ENCODE measurements around the gene COL1A1.

COL1A1 gene

DNA sequence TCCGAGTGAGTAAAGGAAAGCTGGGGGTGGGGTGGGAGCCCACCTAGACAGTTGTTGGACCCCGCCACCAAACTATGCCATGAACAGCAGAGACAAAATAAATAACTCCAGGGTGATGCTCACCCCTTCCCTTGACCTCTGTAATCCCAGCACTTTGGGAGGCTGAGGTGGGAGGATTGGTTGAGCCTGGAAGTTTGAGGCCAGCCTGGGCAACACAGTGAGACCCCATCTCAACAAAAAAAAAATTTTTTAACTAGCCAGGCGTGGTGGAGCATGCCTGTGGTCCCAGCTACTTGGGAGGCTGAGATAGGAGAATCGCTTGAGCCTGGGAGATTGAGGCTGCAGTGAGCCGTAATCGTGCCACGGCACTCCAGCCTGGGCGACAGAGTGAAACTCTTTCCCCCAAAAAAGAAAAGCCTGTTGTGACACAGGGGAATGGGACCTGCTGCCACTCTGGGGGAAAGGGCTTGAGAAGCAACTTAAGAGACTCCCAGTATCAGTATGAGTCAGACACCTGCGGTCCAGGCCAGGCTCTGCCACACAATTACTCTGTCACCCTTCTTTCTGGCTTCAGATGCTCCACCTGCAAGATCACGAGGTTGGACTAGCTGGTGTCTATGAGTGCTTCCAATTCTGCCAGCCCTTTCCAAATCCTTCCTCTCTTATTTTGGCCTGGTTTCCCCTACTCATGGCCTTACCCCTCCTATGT is 30.6 kb downstream of the COL1A1 start:
- no peak for DNase-seq

DNA sequence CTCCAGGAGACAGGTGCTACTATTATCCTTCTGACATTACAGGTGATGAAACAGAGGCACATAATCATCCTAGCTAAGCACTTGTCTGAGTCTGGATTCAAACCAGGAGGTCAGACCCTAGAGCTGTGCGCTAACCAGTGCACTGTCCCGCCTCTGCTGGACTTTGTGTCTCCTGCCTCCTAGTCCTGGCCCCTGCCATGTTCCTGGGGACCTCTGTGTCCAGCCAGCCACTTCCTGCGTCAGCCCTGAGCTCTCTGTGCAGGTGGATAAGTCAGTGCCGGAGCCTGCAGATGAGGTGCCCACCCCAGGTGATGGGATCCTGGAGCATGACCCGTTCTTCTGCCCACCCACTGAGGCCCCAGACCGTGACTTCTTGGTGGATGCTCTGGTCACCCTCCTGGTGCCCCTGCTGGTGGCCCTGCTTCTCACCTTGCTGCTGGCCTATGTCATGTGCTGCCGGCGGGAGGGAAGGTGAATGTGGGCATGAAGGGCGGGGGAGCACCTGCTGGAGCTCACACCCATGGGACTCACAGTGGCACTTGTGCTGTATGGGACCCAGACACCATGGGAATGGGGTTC is 31.5 kb downstream of the COL1A1 start:
- DNase-seq: no peak

DNA sequence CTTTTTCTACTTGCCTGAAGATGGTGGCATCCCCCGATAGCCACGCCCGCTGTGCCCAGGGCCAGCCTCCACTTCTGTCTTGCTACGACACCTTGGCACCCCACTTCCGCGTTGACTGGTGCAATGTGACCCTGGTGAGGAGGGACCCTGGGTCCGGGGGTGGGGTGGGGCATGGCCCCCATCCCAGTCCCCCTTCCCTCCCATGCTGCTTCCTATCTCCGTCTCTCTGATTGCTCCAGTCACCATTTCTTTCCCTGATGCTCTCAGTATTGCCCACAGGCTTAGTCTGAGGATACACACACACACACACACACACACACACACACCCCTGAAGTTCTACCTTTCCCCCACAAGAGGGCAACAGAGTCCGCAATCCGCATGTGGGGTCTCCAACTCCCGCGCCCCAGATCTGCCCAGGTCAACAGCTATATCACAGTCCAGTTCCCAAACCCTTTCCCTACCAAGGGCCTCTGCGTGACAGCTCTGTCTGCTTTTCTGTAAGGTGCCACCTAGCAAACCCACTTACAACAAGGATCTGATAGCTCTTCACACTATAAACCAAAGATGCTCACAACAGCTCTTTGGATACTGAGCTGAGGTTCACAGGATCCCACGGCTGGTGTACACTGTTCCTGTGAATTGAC is 32.2 kb downstream of the COL1A1 start:
- peak; percentile 82 to 86 for DNase-seq

DNA sequence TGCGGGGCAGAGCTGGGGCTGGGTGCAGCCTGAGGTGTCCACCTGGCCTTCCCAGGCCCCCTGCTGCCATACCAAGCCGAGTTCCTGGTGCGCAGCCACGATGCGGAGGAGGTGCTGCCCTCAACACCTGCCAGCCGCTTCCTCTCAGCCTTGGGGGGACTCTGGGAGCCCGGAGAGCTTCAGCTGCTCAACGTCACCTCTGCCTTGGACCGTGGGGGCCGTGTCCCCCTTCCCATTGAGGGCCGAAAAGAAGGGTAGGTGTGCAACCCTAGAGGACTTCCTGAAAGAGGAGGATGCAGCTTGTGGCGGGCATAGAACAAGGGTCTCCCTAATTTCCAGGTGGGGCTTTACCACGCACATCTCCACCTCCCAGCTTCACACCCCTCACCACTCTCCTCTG is 33.1 kb downstream of the COL1A1 start:
- no peak for DNase-seq

DNA sequence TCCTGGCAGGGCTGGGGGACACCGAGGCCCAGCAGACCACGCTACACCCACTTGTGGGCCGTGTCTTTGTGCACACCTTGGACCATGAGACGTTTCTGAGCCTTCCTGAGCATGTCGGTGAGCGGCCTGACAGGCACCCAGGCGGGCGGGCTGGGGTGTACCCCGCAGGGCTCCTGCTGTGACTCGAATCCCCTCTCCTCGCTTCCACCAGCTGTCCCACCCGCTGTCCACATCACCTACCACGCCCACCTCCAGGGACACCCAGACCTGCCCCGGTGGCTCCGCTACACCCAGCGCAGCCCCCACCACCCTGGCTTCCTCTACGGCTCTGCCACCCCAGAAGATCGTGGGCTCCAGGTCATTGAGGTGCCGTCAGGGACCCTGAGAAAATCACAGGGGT is 34.1 kb downstream of the COL1A1 start:
- DNase-seq: no peak

DNA sequence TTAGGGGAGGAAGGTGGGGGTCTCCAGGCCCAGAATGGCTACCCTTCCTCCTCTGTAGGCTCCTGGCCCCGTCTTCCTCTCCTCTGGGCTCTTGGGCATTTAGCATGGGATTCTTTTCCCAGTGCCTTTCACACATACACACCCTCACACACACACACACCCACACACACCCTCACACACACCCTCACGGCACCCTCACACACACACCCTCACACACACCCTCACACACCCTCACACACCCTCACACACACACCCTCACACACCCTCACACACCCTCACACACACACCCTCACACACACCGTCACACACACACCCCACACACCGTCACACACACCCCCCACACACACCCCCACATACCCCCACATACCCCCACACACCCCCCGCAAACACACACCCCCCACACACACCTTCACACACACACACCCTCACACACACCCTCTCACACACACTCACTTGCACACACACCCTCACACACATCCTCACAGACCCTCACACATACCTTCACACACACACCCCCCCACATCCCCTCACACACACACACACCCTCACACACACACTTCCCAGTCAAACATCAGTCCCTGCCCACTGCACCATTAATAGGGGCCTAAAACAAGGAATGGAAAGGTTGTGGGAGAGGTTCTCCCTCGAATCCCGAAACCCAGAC is 34.8 kb downstream of the COL1A1 start:
- DNase-seq: no peak

DNA sequence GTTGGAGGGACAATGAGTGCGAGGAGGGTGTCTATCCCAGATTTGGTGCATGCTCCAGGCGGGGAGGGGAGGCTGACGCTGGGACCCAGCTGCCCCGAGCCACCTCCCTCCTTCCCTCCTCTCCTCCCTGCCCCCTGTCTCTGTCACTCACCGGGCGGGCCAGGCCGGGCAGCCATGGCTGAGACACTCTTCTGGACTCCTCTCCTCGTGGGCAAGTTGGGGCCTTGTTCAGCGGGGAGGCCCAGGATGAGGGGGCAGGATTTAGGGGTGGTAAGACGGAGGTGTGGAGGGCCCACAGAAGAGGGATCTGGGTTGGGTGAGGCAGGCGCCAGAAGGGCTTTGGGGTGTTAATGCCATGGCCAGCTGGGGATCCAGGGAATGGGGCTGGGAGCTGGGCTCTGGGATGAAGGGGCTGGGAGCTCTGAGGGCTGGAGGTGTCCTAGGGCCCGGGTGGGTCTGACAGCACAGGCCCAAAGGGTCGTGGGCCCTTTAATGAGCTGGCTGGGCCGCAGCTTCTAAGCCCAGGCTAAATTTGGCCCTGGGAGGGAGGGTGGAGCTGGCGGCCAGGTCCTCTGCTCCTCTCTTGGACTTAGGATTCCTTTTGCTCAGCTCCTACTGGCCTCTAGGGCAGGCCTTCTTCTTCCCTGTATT is 35.4 kb downstream of the COL1A1 start, which contains the start of gene SGCA:
SGCA (plus strand) TSS at position 139 of the 651 bp plus-strand sequence; CDS start at position 175, 36 bp downstream.
- no peak for DNase-seq

DNA sequence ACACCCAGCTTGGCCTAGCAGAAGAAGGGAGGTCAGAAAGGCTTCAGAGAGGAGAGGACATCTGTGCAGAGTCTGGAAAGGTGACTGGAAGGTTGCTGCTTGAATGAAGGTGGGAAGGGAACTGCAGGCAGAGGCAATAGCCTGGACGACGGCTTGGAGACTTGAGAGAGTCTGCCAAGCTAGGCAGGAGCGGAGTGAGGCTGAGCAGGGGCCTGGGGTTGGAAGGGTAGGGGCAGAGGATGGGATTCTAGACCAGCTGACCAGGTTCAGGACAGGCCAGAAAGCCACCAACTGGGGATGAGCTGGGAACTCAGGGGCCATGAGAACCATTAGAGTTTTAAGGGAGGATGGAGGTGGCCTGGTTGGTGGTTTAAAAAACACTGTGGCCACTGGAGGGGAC is 36.0 kb downstream of the COL1A1 start:
- DNase-seq: no peak

DNA sequence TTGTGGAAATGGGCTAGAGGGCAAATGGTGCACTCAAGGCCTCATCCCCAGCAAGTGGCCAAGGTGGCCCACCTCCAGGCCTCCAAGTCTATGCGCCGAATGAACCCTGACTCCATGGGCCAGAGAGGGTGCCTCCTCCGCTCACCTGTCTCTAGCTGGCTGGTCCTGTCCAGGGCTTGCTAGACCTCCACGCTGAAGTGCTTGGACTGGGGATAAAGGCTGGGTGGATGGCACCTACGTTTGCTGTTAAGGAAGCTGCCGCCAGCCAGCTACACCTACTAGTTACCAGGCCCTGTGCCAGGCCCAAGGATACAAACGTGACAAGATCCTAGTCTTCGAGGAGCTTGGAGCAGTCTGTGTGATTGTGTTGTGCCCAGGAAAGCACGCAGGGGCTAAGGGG is 36.4 kb downstream of the COL1A1 start:
- no peak for DNase-seq

DNA sequence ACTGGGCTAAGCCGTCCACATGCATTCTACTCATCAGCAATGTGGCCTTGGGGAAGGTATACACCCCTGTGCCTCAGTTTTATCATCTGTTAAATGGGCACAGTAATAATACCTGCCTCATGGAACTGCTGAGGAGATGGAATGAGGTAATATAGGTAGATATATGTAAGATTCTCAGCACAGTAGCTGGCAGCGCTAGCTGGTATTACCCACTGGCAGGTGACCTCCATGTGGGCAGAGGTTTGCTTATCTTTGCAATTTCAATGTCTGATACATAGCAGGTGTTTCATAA is 36.8 kb downstream of the COL1A1 start:
- no peak for DNase-seq

DNA sequence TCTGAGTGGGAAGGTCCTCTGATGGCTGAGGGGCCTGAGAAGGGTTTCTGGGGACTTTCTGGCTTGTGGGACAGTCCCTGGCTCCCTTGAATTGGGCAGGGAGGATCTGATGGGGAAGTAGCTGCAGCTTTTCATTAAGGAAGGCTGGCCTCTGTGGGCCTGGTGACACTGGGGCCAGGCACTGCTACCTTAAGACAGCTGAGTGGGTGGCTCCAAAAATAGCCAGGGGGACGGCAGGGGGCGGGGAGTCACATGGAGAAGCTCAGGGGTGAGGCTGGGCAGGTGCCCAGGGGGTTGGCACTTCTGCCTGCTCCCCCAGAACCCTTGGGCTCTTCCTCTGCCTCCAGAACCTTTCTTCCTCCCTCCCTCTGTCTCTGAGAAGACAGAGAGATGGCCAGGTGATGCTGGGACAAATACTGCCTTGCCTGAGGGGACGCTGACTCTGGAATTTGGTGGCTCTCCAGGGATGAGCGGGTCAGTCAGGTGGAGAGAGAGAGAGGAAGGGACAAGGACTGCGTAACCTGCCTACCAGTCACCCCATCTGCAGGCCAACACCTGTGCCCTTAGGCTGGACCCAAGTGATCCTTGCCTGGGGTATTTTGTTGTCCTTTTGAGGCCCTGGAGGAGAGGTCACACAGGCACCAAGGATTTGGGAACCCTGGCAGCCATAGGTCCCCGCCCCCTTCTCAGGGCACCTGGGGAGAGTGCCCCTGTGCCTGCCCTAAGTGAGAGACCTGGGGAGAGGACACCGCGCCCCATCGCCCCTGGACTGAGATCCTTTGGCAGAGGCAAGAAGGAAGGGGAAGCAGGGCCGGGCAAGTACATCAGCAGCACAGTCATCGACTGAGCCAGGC is 37.4 kb downstream of the COL1A1 start:
- DNase-seq: no peak

DNA sequence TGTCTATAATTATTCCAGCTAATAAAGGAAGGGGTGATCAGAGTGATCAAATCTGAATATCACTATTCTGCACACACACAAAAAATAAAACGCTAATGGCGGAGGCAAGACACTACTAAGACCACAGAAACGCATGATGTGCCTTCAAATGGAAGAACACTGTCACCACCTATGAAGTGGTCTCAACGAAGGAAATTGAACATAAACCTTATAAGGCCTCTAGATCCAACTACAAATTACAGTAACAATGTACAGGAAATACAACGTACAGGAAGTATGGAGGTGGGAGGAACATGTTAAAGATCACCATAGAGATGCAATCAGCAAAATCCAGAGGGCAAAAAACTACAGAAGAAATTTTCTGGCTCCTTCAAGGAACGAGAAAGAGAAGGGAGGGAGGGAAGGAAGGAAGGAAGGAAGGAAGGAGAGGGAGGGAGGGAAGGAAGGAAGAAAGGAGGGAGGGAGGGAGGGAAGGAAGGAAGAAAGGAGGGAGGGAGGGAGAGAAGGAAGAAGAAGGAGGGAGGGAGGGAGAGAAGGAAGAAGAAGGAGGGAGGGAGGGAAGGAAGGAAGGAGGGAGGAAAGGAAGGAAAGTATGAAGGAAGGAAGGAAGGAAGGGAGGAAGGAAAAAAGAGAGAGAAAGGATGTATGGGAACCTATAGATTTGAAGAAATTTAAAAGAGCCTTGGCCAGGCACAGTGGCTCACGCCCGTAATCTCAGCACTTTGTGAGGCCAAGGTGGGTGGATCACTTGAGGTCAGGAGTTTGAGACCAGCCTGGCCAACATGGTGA is 38.8 kb downstream of the COL1A1 start:
- no peak for DNase-seq

DNA sequence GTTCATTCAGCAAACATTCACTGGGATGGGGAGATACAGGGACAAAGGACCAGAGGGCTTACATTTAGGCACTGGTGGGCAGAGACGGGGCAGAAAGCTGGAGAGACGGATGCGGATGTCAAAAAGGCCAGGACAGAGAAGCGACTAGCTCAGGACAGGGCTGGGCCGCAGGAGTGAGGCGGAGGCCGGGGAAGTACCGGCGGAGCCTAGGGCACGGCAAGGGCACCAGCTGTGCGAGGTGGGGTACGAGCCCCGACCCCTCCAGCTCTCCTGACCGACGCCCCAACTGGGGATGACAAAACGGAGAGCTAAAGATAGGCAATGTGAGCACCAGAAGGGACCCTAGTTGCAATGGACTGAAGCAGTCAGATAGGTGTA is 39.5 kb downstream of the COL1A1 start:
- no peak for DNase-seq

DNA sequence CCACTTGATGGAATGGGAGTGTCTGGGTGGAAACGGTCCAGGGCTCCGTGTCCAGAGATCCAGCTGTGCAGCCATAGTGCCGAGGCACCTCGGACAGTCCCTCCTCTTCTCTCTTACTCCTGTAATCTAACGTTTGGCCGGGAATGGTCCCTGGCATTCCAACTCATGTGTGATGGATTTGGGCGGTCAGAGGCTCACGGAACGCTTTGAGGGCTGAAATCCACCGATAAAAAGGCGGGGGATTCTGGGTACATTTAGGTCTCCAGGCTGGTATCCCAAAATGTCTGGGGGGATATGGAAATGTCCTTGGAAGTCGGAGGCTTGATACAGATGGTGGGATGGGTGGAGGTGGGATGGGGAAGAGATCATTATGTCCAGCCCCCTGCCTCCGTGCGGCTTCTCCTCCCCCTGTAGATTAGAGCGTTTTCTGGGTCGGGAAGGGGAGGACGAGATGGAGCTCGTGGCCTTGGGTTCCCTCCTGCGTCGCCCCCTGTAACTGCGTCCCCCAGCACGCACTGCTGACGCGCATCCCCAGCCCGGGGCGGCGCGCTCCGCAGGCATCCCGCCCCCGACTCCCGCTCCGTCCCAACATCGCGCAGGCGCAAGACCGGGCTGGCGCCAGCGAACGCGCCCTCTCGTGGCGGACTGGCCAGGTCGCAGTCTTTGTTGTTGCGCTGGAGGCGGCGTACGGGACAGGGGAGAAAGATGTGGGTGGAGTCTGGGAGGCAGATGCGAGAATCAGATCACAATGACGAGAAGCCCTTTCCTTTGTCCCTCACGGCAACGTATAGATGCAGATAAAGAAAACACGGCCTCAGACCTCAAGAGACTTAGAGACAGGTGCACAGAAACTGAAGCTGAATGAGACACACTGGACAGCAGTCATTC is 40.2 kb downstream of the COL1A1 start:
- peak; percentile 87 to 93 for DNase-seq

DNA sequence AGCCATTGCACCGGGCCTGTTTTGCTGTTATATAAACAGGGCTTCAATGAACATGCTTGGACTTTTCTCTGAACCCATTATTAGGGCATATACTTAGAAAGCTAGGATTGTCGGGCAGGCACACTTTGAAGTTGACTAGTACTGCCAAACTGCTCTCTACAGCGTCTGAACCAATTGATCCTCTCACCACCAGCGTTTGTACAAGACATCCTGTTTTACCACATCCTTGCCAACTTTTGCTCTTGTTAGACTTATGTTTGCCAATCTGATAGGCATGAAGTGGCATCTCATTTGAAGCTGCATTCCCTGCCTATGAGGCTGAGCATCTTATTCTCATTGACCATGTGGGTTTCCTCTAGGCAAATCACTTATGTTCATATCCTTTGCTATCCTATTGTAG is 43.5 kb downstream of the COL1A1 start:
- DNase-seq: no peak

DNA sequence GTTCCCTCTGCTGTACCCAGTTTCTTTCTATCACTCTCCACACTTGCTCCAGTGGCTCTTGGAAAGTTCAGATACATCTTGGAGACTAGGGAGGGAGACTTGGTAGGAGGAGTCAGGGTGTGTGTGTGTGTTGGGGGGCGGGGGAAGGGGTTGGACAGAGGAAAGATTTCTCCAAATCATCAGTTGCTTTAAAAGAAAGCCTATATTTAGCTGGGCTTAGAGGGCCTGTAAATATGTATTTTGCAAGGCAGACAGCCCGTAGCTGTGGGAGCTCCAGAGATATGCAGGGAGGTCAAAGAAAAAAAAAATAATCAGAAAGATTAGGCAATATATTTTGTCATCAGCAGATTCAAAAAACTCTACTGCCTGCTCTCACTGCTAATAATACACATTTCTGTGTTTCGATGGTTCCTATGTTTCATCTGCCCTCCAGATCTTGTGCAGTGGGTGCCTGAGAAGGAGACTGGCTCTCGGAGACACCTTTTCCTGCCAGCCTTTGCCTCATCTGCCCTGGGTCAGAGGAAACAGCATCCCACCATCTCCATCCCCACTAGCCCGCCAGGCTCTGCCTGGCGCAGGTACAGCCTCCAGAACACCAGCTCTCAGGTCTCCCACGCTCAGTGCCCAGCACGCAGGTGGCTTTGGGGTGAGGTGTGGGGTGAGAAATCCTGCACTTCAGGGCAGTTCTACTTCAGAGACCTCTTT is 46.2 kb downstream of the COL1A1 start:
- peak in 1 of 2 experiments; percentile 24 for DNase-seq

DNA sequence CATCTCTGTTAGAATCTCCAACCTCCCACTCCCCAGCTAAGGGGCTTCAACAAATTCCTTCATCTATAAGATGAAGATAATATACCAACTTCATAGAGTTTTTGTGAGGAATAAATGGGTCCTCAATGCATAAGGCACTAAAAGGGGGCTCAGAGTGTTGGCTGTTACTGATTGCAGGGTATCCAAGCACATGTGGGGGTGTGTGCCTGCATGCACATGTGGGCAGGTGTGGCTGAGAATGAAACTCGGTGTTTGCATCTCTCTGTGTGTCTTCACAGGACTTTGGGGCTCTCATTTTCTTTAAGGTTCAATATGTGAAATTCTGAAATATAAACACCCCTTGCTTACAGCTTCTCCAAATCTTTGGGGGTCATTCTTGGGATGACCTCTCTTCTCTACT is 46.8 kb downstream of the COL1A1 start:
- no peak for DNase-seq

DNA sequence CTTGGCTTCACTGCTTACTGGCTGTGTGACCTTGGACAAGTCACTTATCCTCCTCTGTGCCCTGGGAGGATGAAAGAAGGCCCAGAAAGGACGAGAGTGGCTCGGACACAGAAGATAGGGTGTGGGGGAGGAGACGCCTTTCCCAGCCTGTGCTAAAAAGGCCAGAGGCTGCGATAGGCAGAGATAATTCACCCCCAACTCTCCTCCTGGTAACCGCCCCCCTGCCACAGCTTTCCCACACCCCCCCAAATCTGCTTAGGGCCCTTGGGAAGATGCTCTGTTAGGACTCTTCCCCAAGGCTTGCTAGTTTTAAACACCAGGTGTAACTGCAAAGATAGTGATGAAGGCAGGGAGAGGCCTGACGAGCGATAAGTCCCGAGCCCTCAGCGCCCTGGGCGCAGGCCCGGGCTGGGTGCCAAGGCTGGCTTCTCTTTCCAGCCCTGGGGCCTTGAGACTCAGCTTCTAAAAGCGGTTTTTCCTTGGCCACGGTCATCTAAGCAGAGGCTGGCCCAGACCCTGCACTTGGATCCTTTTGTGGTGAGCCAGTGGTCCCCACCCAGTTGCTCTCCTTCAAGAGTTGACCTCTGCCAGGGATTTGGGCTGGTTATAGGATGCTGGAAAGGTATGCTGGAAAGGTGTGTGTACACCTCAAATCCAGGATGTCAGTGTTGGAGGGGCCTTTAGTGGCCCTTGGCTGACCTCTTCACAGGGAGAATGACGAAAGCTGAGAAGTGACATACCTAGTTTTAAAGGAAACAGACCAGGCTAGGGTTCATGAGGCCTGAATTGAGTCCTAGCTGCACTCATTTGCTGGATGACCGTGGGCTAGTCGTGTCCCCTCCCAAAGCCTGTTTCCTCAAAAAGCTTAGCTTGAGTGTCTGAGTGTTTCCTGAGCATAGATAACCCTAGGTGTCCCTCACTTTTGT is 47.5 kb downstream of the COL1A1 start:
- peak in 1 of 2 experiments; percentile 26 for DNase-seq

DNA sequence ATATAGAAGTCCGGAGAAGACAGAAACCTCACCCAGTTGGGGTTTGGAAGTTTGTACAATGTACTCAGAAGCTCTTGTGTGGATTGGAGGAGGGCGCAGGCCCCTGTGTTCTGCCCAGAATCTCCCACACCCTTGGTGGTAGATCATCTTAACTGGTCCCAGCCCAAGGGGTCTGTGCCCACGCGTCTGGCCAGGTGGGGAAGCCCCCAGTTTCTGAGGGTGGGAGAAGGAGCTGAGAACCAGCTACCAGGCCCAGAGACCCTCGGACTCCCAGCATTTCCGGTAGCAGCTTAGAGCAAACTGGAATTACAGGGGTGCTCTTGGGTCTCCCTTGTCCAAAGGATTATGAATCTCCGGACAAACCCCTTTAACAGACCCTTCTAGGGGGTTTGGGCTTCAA is 48.7 kb downstream of the COL1A1 start:
- DNase-seq: no peak

Measured in AML-193 (cell line).